ENCODE measurements around the gene CTNNA2.
"Not testable (repeated sequence)": the region's sequence is repeated elsewhere in the genome, so short reads cannot be mapped to it uniquely, and the experiment has no call there.

CTNNA2 gene

GRCh38 chr2:80166483-80167171, 653.8 kb downstream of the CTNNA2 start:
- no peak for DNase-seq

- DNase-seq: no peak
Measured at GRCh38 chr2:80167284-80167808, 654.5 kb downstream of the CTNNA2 start.

- DNase-seq: no peak
Measured at GRCh38 chr2:80168037-80168436, 655.2 kb downstream of the CTNNA2 start.

GRCh38 chr2:80168801-80169200, 656.0 kb downstream of the CTNNA2 start:
- no peak for DNase-seq

- no peak for DNase-seq
Measured at GRCh38 chr2:80169811-80170594, 657.2 kb downstream of the CTNNA2 start.

GRCh38 chr2:80185091-80185490, 672.2 kb downstream of the CTNNA2 start:
- no peak for DNase-seq

- no peak for DNase-seq
Measured at GRCh38 chr2:80186262-80186661, 673.4 kb downstream of the CTNNA2 start.

- DNase-seq: no peak
Measured at GRCh38 chr2:80187156-80187555, 674.3 kb downstream of the CTNNA2 start.

- no peak for DNase-seq
Measured at GRCh38 chr2:80190166-80190565, 677.3 kb downstream of the CTNNA2 start.

- no peak for DNase-seq
Measured at GRCh38 chr2:80193566-80193965, 680.7 kb downstream of the CTNNA2 start.

- no peak for DNase-seq
Measured at GRCh38 chr2:80195034-80195433, 682.2 kb downstream of the CTNNA2 start.

- no peak for DNase-seq
Measured at GRCh38 chr2:80198042-80198441, 685.2 kb downstream of the CTNNA2 start.

- DNase-seq: no peak
Measured at GRCh38 chr2:80199504-80199903, 686.7 kb downstream of the CTNNA2 start.

GRCh38 chr2:80203929-80204328, 691.1 kb downstream of the CTNNA2 start:
- not testable (repeated sequence) for DNase-seq

- DNase-seq: no peak
Measured at GRCh38 chr2:80205498-80205897, 692.6 kb downstream of the CTNNA2 start.

- no peak for DNase-seq
Measured at GRCh38 chr2:80209458-80209857, 696.6 kb downstream of the CTNNA2 start.

- DNase-seq: no peak
Measured at GRCh38 chr2:80217446-80217845, 704.6 kb downstream of the CTNNA2 start.

- DNase-seq: no peak
Measured at GRCh38 chr2:80222644-80223043, 709.8 kb downstream of the CTNNA2 start.

GRCh38 chr2:80231421-80231820, 718.6 kb downstream of the CTNNA2 start:
- no peak for DNase-seq

- DNase-seq: no peak
Measured at GRCh38 chr2:80233333-80233732, 720.5 kb downstream of the CTNNA2 start.

- no peak for DNase-seq
Measured at GRCh38 chr2:80238692-80239469, 726.0 kb downstream of the CTNNA2 start.

GRCh38 chr2:80242355-80242910, 729.6 kb downstream of the CTNNA2 start:
- DNase-seq: no peak
